HepG2 (cell line): Measurements from ENCODE around the gene SAMD4A. TPM values are rescaled to one million over a fixed set of nuclear protein-coding genes. Genes with fewer than 3 reads are reported as not detected.

ENCODE experiments used
- ARID5B ChIP-seq: IDR thresholded peaks from 2 replicates; pipeline ENCODE4 v1.4.0; 2020; ENCODE audit warnings: mild to moderate bottlenecking, missing genetic modification reagents
- ATF1 ChIP-seq: IDR thresholded peaks from 2 replicates; pipeline ENCODE4 v1.6.1; 2016; ENCODE audit warnings: mild to moderate bottlenecking, control low read depth
- CREM ChIP-seq, 2 experiments: sonication (generic) in 1 of 2; formaldehyde crosslinking in 1 of 2; IDR thresholded peaks; 2 replicates each; pipeline versions ENCODE4 v1.4.0 to v1.6.1; 2016 to 2020; ENCODE audit warnings: antibody characterized with exemption in 1 of 2, mild to moderate bottlenecking in 1 of 2, missing genetic modification reagents in 1 of 2
- JUNB ChIP-seq: sonication (generic); formaldehyde crosslinking; IDR thresholded peaks from 2 replicates; pipeline ENCODE4 v1.8.0; 2022; ENCODE audit warnings: missing genetic modification reagents, mild to moderate bottlenecking, borderline replicate concordance
- SOX5 ChIP-seq: IDR thresholded peaks from 2 replicates; pipeline ENCODE4 v1.6.1; 2016; ENCODE audit warnings: borderline replicate concordance
- ZBTB20 ChIP-seq: sonication (generic); formaldehyde crosslinking; IDR thresholded peaks from 2 replicates; pipeline ENCODE4 v1.8.1; 2023; ENCODE audit warnings: missing genetic modification reagents, low read depth, mild to moderate bottlenecking, borderline replicate concordance
- ZNF282 ChIP-seq: fragments of 450-650 bp; IDR thresholded peaks from 2 replicates; pipeline ENCODE4 v1.6.1; 2018; ENCODE audit not compliant: partially characterized antibody
- ZNF530 ChIP-seq: sonication (generic); formaldehyde crosslinking; IDR thresholded peaks from 2 replicates; pipeline ENCODE4 v1.5.0; 2020; ENCODE audit warnings: low read depth, mild to moderate bottlenecking, missing genetic modification reagents
- ZNF572 ChIP-seq: sonication (generic); formaldehyde crosslinking; IDR thresholded peaks from 2 replicates; pipeline ENCODE4 v1.5.1; 2020; ENCODE audit warnings: mild to moderate bottlenecking, missing genetic modification reagents
- polyA plus RNA-seq, 8 experiments: library from polyadenylated mRNA; depleted of rRNA in 3 of 8; stranded (reverse) in 7 of 8; unstranded in 1 of 8; fragments of >200 nt; fragmentation: Illumina TruSeq in 4 of 8; extraction: Trizol in 4 of 8; gene quantifications; 2 replicates each; pipeline versions ENCODE4 v1.2.1 to v1.2.3, GENCODE V29; 2011 to 2016; ENCODE audit warnings: low read depth in 4 of 8, missing spikeins in 1 of 8, mixed read lengths in 1 of 8; ENCODE audit not compliant: insufficient read depth in 1 of 8
- total RNA-seq, 5 experiments: library from RNA; depleted of rRNA; stranded (reverse); fragments of >200 nt; fragmentation: Illumina TruSeq; extraction: Trizol; gene quantifications; 2 replicates each; pipeline ENCODE4 v1.2.3, GENCODE V29; 2016; ENCODE audit warnings: low read depth in 1 of 5
- TF ChIP-seq, protein P1 (sequence below): sonication (generic); formaldehyde crosslinking; IDR thresholded peaks from 2 replicates; pipeline ENCODE4 v1.4.0; 2020; ENCODE audit warnings: missing genetic modification reagents
- TF ChIP-seq, protein P2 (sequence below): sonication (generic); formaldehyde crosslinking; IDR thresholded peaks from 2 replicates; pipeline ENCODE4 v1.8.1; 2023; ENCODE audit warnings: mild to moderate bottlenecking, missing genetic modification reagents
- TF ChIP-seq, protein P3 (sequence below): sonication (generic); formaldehyde crosslinking; IDR thresholded peaks from 2 replicates; pipeline ENCODE4 v1.4.0; 2020; ENCODE audit warnings: low read depth, missing genetic modification reagents
- TF ChIP-seq, protein P4 (sequence below): sonication (generic); formaldehyde crosslinking; IDR thresholded peaks from 2 replicates; pipeline ENCODE4 v1.4.0; 2020; ENCODE audit warnings: missing genetic modification reagents

SAMD4A gene
- total and polyA plus RNA-seq, 2 of the 13 experiments (the other 11 are each of a cell fraction or from before 2014, with no cell fraction given): 11.8 to 13.0 TPM

- TF ChIP-seq CREM (IDR thresholded peaks at IDR 0.05) (peak; percentile 48; the same call in 1 of the 2 replicates), CREM (CRISPR knock-in tag; IDR thresholded peaks at IDR 0.05) (no peak), ZNF572 (CRISPR knock-in tag) (no peak), ARID5B (CRISPR knock-in tag) (0 out of 2 replicates have a peak, but pooled peaks have one; percentile 10), ATF1 (CRISPR knock-in tag) (0 out of 2 replicates have a peak, but pooled peaks have one; percentile 38), ZNF282 (no peak), SOX5 (CRISPR knock-in tag) (0 out of 2 replicates have a peak, but pooled peaks have one; percentile 8), ZNF530 (no peak), JUNB (CRISPR knock-in tag) (no peak), ZBTB20 (CRISPR knock-in tag) (no peak)
- TF ChIP-seq, protein P1, sequence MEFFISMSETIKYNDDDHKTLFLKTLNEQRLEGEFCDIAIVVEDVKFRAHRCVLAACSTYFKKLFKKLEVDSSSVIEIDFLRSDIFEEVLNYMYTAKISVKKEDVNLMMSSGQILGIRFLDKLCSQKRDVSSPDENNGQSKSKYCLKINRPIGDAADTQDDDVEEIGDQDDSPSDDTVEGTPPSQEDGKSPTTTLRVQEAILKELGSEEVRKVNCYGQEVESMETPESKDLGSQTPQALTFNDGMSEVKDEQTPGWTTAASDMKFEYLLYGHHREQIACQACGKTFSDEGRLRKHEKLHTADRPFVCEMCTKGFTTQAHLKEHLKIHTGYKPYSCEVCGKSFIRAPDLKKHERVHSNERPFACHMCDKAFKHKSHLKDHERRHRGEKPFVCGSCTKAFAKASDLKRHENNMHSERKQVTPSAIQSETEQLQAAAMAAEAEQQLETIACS: no peak
- TF ChIP-seq, protein P2, sequence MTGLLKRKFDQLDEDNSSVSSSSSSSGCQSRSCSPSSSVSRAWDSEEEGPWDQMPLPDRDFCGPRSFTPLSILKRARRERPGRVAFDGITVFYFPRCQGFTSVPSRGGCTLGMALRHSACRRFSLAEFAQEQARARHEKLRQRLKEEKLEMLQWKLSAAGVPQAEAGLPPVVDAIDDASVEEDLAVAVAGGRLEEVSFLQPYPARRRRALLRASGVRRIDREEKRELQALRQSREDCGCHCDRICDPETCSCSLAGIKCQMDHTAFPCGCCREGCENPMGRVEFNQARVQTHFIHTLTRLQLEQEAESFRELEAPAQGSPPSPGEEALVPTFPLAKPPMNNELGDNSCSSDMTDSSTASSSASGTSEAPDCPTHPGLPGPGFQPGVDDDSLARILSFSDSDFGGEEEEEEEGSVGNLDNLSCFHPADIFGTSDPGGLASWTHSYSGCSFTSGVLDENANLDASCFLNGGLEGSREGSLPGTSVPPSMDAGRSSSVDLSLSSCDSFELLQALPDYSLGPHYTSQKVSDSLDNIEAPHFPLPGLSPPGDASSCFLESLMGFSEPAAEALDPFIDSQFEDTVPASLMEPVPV (CRISPR knock-in tag): no peak
- TF ChIP-seq, protein P3, sequence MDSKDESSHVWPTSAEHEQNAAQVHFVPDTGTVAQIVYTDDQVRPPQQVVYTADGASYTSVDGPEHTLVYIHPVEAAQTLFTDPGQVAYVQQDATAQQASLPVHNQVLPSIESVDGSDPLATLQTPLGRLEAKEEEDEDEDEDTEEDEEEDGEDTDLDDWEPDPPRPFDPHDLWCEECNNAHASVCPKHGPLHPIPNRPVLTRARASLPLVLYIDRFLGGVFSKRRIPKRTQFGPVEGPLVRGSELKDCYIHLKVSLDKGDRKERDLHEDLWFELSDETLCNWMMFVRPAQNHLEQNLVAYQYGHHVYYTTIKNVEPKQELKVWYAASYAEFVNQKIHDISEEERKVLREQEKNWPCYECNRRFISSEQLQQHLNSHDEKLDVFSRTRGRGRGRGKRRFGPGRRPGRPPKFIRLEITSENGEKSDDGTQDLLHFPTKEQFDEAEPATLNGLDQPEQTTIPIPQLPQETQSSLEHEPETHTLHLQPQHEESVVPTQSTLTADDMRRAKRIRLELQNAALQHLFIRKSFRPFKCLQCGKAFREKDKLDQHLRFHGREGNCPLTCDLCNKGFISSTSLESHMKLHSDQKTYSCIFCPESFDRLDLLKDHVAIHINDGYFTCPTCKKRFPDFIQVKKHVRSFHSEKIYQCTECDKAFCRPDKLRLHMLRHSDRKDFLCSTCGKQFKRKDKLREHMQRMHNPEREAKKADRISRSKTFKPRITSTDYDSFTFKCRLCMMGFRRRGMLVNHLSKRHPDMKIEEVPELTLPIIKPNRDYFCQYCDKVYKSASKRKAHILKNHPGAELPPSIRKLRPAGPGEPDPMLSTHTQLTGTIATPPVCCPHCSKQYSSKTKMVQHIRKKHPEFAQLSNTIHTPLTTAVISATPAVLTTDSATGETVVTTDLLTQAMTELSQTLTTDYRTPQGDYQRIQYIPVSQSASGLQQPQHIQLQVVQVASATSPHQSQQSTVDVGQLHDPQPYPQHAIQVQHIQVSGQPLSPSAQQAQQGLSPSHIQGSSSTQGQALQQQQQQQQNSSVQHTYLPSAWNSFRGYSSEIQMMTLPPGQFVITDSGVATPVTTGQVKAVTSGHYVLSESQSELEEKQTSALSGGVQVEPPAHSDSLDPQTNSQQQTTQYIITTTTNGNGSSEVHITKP: peak; percentile 83
- TF ChIP-seq, protein P4, sequence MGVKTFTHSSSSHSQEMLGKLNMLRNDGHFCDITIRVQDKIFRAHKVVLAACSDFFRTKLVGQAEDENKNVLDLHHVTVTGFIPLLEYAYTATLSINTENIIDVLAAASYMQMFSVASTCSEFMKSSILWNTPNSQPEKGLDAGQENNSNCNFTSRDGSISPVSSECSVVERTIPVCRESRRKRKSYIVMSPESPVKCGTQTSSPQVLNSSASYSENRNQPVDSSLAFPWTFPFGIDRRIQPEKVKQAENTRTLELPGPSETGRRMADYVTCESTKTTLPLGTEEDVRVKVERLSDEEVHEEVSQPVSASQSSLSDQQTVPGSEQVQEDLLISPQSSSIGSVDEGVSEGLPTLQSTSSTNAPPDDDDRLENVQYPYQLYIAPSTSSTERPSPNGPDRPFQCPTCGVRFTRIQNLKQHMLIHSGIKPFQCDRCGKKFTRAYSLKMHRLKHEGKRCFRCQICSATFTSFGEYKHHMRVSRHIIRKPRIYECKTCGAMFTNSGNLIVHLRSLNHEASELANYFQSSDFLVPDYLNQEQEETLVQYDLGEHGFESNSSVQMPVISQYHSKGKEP (CRISPR knock-in tag): no peak
Observed at GRCh38 chr14:54773171-54774006, 206.5 kb downstream of the SAMD4A start (continued).
